GM23248 (cell line): ENCODE results near the gene SCYL3.

Experiments
- EZH2 ChIP-seq: fragments of 200-600 bp; sonication (generic); IDR thresholded peaks from 2 replicates; pipeline ENCODE4 v1.6.1; 2018; ENCODE audit warnings: antibody characterized with exemption, mild to moderate bottlenecking; ENCODE audit not compliant: insufficient read depth, poor library complexity, severe bottlenecking
- EZH2phosphoT487 ChIP-seq: fragments of 200-600 bp; sonication (generic); IDR thresholded peaks from 2 replicates; pipeline ENCODE4 v1.6.1; 2018; ENCODE audit warnings: antibody characterized with exemption, moderate library complexity, mild to moderate bottlenecking, low read depth; ENCODE audit not compliant: insufficient read depth

DNA sequence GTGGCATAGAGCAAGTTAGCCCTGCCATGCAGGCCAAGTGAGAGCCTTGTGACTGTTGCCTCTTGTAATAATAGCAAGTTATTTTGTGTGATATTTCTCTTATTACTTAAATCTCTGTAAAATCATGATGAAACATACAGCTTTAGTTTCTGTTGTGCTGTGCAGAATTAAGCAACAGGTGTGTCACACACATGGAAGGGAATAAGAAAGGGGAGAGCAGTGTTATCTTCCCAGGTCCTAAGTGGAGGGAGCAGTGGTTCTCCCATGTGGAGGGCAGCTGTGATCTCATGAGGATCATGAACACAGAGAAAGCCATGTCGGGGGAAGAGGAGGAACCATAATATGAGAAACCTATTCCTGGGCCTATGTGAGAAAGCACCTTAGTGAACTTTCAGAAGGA lies 25.2 kb upstream of the SCYL3 start:
- TF ChIP-seq EZH2phosphoT487 (no peak), EZH2 (no peak)
